GM19025 (cell line): ENCODE data around the gene OVCA2.
"Not testable (repeated sequence)": the region's sequence is repeated elsewhere in the genome, so short reads cannot be mapped to it uniquely, and the experiment has no call there.

Experiments
- ATAC-seq: cut with Tn5 transposase; IDR thresholded peaks from one replicate; pipeline ENCODE4 v1.9.1; 2021; ENCODE audit warnings: mild to moderate bottlenecking, low read depth, moderate library complexity; ENCODE audit not compliant: unreplicated experiment

The OVCA2 gene

GRCh38 chr17:2013220-2013993 is 28.4 kb upstream of the OVCA2 start:
- not testable (repeated sequence) for ATAC-seq

- no peak for ATAC-seq
Observed at GRCh38 chr17:2013994-2014317, 27.9 kb upstream of the OVCA2 start.

DNA sequence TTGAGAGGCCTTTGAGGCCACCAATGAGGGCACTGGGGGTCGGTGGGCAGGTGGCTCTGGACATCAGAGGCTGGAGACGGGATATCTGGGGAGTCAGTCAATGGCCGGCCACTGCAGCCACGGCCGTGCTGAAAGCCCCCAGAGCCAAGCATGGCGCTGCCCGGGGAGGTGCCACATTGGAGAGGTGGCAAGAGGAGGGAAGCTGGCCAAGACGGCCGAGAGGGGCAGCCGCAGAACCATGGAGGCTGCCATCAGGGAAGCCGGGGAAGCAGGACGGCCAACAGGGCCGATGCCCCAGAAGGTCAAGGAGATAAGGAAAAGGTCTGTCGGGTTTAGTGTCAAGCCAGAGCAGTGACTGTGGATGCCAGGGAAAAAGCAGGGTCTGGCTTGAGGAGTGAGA is 26.5 kb upstream of the OVCA2 start:
- ATAC-seq = no peak

GRCh38 chr17:2016494-2016893 is 25.3 kb upstream of the OVCA2 start:
- no peak for ATAC-seq

GRCh38 chr17:2017274-2017941 is 24.4 kb upstream of the OVCA2 start:
- no peak for ATAC-seq

- no peak for ATAC-seq
Observed at GRCh38 chr17:2018716-2019510, 22.9 kb upstream of the OVCA2 start.

- no peak for ATAC-seq
Observed at GRCh38 chr17:2019723-2020122, 22.1 kb upstream of the OVCA2 start.

- no peak for ATAC-seq
Observed at GRCh38 chr17:2020721-2021120, 21.1 kb upstream of the OVCA2 start.

DNA sequence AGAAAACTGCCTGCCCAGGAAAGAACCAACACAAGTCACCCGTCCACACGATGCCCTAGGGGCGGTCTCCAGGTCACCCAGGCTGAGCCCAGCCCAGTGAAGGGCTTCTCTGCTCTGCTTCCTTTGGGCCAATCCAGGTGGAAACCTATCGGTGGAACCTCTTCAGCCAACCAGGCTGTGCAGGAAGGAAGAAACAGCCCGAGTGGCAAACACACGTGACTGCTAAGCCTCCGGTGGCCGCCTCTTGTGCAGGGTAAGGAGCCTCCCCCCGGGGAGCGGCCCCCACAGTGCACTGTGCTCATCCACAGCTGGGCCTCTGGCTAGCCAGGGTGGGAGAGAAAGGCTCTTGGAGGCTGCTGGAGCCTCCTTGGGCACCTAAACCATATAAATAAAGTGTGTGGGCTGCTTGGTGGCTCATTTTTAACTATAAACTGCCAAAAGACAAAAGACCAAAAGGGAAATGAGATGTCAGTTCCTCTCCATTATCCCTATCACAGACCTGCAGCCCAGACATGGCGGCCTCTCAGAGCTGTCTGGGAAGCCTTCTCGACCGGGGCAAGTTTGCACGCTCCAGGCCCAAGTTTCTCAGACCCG is 19.1 kb upstream of the OVCA2 start:
- no peak for ATAC-seq

- ATAC-seq = no peak
Observed at GRCh38 chr17:2023256-2023655, 18.6 kb upstream of the OVCA2 start.

DNA sequence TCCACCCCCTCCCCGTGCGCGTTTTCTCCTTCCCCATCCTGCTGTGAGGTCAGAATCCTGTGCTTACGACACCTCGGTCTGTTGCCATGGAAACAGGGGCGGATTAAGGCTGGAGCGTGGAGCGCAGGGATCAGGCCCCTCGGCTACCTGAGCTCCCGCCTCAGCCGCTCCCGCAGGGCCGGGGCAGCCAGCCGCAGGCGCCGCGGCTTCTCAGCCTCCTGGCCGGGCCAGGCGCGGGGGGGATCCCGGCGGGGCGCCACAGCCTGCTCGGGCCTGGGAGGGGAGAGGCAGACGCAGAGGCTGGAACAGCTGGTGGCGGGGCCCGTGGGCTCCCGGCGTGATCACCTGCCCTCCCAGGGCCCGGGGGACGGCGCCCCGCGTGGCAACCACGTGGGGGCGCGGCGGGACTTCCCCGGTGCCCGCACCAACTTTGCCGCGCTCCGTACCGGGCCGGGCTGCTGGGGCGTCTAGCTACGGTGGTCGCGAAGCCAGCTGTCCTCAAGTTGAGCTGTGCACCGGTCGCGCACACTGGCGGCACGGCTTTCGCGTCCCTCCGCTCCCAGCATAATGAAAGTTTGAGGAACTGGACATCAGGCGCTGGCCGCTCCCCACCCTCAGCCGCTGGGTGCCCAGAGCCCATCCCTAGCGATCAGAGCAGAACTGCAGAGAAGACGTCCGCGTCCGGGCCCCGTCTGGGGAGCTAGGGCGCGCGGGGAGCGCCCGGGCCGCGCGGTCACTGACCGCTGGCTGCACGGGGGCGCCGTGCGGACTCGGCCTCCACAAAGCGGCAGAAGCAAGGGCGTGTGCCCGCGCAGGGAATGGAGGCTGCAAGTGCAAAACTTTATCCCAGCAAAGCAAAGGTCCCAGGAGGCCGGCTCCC is 17.9 kb upstream of the OVCA2 start:
- ATAC-seq = no peak

- no peak for ATAC-seq
Observed at GRCh38 chr17:2024572-2025219, 17.1 kb upstream of the OVCA2 start.

DNA sequence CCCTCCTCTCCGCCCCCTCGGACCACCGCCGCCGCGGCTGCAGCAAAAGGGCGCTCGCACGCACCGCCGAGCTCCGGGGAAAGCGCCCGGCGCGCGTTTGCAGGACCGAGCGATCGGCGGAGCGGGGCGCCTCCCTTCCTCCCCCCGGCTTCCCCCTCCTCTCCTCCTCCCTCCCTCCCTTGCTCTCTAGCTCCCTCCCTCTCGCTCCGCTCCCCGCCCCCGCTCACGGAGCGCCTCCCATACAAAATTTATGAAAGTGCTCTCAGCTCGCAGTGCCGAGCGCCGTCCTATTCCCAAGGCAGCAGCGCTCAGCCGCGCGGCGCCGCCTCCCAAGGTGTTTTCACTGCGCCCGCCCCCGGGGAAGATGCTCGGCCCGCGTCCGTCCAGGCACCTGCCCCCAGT is 16.6 kb upstream of the OVCA2 start, which contains the start of gene RTN4RL1:
Gene RTN4RL1 (minus strand): TSS at position 115 of the 402 bp plus-strand sequence. CDS start 469 bp downstream, outside the sequence.
- ATAC-seq = no peak

DNA sequence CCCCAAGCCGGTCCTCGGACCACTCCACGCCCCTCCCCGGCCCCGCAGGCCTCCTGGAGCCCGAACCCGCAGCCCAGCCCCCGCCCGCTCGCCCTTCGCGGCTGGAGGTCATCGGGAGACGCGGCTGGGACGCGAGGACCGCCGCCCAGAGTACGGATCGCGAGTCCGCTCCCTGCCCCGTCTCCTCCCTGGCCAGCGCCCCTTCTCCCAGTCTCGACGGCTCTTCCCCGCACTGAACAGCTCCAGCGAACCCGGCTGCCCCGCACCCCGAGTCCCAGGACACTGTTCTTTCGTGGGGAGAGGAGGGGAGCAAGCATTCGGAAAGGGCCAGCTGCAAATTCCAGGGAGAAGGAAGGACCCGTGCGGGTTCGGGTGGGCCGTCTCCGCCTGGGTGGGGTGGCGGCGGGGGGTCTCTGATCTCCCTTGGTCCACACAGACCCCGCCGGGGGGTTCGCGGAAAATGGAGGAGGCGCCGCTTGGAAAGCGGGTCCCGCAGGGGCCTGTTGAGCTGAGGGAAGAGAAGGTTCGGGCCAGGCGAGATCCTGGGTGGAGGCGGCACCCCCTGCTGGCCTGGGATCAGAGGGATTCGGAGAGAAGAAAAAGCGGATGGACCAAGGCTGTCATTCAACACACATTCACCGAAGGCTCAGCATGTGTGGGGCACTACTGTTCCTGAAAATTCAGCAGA is 16.1 kb upstream of the OVCA2 start:
- no peak for ATAC-seq

DNA sequence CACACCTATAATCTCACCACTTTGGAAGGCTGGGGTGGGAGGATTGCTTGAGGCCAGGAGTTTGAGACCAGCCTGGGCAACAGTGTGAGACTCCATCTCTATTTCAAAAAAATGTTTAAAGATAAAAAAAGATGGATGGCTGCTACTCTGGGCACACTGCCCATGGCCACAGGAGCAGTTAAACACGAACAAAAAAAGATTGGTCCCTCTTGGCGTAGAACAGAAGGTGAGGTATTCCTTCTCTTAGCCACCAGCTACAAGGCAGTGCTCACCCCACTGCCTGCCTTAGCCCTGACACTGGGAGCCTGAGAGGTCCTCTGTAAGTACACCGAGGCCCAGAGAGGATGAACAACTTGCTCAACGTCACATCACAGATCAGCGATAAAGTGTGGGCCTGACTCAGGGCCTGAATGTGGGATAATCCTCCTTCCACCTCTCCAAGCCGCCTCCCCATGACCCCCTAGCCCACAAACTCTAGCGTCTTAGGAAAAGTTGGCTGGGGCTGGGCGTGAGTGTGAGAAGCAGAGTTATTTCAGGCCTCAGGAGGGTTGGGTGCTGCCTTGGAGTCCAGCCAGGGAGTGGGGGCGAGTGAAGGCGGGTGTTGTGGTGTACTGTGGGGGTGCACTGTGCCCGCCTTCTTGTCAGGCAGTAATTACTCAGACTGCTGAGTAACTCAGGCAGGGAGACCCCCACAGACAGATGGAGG is 14.1 kb upstream of the OVCA2 start:
- ATAC-seq = no peak

GRCh38 chr17:2028234-2028614 is 13.6 kb upstream of the OVCA2 start:
- no peak for ATAC-seq

GRCh38 chr17:2028737-2029136 is 13.1 kb upstream of the OVCA2 start:
- no peak for ATAC-seq
